Measurements from ENCODE around the gene SKAP2. TPM values are rescaled to one million over a fixed set of nuclear protein-coding genes. Genes with fewer than 3 reads are reported as not detected.
A peak's percentile ranks its signal among the peaks of the same experiment; 100 is the strongest.
"Not testable (repeated sequence)": the region's sequence is repeated elsewhere in the genome, so short reads cannot be mapped to it uniquely, and the experiment has no call there.

The SKAP2 gene
- total RNA-seq, 1 donor from 2014 or later: 50.2 TPM

DNA sequence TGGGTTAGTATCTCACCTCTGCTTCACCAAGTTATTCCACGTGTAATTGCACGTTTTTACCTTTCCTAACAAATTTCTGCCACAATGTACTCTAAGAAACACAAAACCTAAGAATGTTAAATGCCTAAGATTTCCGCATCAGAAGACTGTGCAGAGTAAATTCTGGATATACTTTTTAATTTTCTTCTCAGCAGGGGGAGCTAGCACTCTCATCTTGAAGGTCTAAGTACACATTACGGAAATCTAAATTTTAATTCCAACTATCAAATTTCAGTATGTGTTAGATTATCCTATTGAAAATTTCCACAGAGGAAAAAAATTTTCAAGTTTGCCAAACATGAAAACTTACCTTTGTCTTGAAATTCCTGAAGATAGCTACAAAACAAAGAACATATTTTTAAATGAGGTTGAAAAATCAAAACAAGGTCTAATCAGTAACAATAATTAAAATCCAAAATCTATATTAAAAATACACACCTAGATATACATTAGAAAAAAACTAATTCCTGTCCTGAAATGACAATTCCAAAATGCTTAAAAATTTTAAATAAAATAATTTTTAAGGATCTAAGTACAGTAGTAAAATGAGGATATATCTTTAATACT, 10.5 kb downstream of the SKAP2 start:
- TF ChIP-seq, protein P1, sequence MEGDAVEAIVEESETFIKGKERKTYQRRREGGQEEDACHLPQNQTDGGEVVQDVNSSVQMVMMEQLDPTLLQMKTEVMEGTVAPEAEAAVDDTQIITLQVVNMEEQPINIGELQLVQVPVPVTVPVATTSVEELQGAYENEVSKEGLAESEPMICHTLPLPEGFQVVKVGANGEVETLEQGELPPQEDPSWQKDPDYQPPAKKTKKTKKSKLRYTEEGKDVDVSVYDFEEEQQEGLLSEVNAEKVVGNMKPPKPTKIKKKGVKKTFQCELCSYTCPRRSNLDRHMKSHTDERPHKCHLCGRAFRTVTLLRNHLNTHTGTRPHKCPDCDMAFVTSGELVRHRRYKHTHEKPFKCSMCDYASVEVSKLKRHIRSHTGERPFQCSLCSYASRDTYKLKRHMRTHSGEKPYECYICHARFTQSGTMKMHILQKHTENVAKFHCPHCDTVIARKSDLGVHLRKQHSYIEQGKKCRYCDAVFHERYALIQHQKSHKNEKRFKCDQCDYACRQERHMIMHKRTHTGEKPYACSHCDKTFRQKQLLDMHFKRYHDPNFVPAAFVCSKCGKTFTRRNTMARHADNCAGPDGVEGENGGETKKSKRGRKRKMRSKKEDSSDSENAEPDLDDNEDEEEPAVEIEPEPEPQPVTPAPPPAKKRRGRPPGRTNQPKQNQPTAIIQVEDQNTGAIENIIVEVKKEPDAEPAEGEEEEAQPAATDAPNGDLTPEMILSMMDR (IDR thresholded peaks at IDR 0.05): peak; percentile 37 to 67 (median 50)
- Histone ChIP-seq H3K27ac (no peak overlapping the region), H3K4me1 (peaks cover 0 to 2% of the 10 kb centered on the region in 2 donors), H3K36me3 (no peaks in the 10 kb centered on the region), H3K27me3 (no peaks in the 10 kb centered on the region), H3K4me3 (no peak overlapping the region), H3K9me3 (no peaks in the 10 kb centered on the region)
- DNase-seq (ENCODE audit: low spot score in 2 of 2): no peak
- intact Hi-C loops (cut with DNase I): loop anchor here (2.0 kb wide), 1 partner anchor 289 kb away; the partner anchor contains the start of gene HOXA5

GRCh38 chr7:26850193-26850651, 14.2 kb downstream of the SKAP2 start:
- H3K36me3 ChIP-seq: peaks cover 0 to 7% of the 10 kb centered on the region in 2 donors
- H3K27ac ChIP-seq: no peak overlapping the region
- no peak overlapping the region for H3K4me3 ChIP-seq
- no peaks in the 10 kb centered on the region for H3K9me3 ChIP-seq
- TF ChIP-seq, protein P1 (IDR thresholded peaks at IDR 0.05): no peak
- DNase-seq (ENCODE audit: low spot score in 2 of 2): no peak
- H3K4me1 ChIP-seq: no peaks in the 10 kb centered on the region
- intact Hi-C loops (cut with DNase I): no loop called here
- no peaks in the 10 kb centered on the region for H3K27me3 ChIP-seq

DNA sequence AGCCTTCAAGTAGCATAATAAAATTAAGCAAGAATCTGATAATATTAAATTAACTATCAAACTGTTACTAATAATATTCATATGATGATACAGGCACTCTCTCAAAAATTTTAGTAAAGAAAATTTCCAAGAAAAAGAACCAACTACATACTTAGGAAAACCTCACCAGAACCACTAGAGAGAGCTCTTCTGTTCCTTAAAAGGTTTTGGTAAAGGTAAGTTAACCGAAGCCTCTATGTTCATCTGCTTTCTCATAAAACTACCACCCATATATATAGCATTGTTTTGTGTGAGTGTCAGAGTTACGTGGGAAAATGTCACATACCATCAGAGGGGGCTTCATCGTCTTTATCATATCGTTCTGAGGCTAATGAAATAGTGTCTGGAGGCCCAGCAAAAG, 20.7 kb downstream of the SKAP2 start:
- Histone ChIP-seq H3K27me3 (no peaks in the 10 kb centered on the region), H3K9me3 (no peaks in the 10 kb centered on the region), H3K4me3 (no peak overlapping the region), H3K36me3 (peaks cover 0 to 7% of the 10 kb centered on the region in 2 donors), H3K4me1 (no peaks in the 10 kb centered on the region), H3K27ac (no peak overlapping the region)
- TF ChIP-seq, protein P1 (IDR thresholded peaks at IDR 0.05): no peak
- no peak for DNase-seq (ENCODE audit: low spot score in 2 of 2)
- intact Hi-C loops (cut with DNase I): no loop called here

GRCh38 chr7:26842897-26843296, 21.5 kb downstream of the SKAP2 start:
- intact Hi-C loops (cut with DNase I): no loop called here
- Histone ChIP-seq H3K4me1 (no peaks in the 10 kb centered on the region), H3K27me3 (no peaks in the 10 kb centered on the region), H3K36me3 (peaks cover 0 to 7% of the 10 kb centered on the region in 2 donors), H3K9me3 (no peaks in the 10 kb centered on the region), H3K4me3 (no peak overlapping the region), H3K27ac (no peak overlapping the region)
- TF ChIP-seq, protein P1 (IDR thresholded peaks at IDR 0.05): no peak
- DNase-seq (ENCODE audit: low spot score in 2 of 2): no peak

- no peak for DNase-seq (ENCODE audit: low spot score in 2 of 2)
- intact Hi-C loops (cut with DNase I): no loop called here
Measured at GRCh38 chr7:26841003-26841739, 23.2 kb downstream of the SKAP2 start.

GRCh38 chr7:26836793-26837192, 27.6 kb downstream of the SKAP2 start:
- H3K36me3 ChIP-seq; DNase-seq (ENCODE audit: low spot score in 2 of 2); intact Hi-C loops (cut with DNase I); H3K4me3 ChIP-seq; H3K27me3 ChIP-seq; H3K4me1 ChIP-seq; H3K27ac ChIP-seq; H3K9me3 ChIP-seq: not testable (repeated sequence)

More at GRCh38 chr7:26841003-26841739, 23.2 kb downstream of the SKAP2 start:
- no peaks in the 10 kb centered on the region for H3K9me3 ChIP-seq
- H3K27me3 ChIP-seq: no peaks in the 10 kb centered on the region
- H3K27ac ChIP-seq: no peak overlapping the region
- H3K4me1 ChIP-seq: no peaks in the 10 kb centered on the region
- peaks cover 0 to 6% of the 10 kb centered on the region in 2 donors for H3K36me3 ChIP-seq
- H3K4me3 ChIP-seq: no peak overlapping the region
- TF ChIP-seq, protein P1 (IDR thresholded peaks at IDR 0.05): no peak
